ENCODE measurements around the gene CDK5RAP2.

DNA sequence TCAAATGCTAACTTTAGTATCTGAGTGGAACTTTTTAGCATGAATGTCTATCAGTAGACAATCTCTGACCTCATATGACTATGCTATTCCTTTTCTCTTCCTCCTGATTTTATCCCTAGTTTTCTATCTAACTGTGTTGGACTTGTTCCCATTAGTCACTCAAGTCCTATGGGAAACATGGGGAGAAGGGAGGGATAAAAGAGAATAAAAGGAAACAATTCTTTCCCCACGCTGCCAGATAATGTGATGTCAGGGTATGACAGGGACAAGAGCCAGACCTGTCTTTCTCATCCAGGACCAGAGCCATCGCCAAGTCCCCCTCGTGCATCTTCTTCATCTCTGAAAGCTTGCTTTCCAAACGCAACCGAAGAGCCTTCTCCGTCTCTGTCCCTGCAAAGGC, 43.9 kb downstream of the CDK5RAP2 start:
- TF ChIP-seq, protein P1, sequence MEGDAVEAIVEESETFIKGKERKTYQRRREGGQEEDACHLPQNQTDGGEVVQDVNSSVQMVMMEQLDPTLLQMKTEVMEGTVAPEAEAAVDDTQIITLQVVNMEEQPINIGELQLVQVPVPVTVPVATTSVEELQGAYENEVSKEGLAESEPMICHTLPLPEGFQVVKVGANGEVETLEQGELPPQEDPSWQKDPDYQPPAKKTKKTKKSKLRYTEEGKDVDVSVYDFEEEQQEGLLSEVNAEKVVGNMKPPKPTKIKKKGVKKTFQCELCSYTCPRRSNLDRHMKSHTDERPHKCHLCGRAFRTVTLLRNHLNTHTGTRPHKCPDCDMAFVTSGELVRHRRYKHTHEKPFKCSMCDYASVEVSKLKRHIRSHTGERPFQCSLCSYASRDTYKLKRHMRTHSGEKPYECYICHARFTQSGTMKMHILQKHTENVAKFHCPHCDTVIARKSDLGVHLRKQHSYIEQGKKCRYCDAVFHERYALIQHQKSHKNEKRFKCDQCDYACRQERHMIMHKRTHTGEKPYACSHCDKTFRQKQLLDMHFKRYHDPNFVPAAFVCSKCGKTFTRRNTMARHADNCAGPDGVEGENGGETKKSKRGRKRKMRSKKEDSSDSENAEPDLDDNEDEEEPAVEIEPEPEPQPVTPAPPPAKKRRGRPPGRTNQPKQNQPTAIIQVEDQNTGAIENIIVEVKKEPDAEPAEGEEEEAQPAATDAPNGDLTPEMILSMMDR (conservative IDR thresholded peaks at IDR 0.05 in 1 of 2, IDR thresholded peaks at IDR 0.05 in 1 of 2; ENCODE audit: low read depth in 1 of 2, low read length in 2 of 2), result no peak
- TF ChIP-seq EZH2 (IDR thresholded peaks at IDR 0.05; ENCODE audit: low read length, missing control alignments), result no peak

All from fibroblast of lung (primary cell).